ENCODE data around the gene GABPB2. TPM values are rescaled to one million over a fixed set of nuclear protein-coding genes. Genes with fewer than 3 reads are reported as not detected.
A peak's percentile ranks its signal among the peaks of the same experiment; 100 is the strongest.

Gene GABPB2
- total and polyA plus RNA-seq, 8 donors = 3.9 to 52.2 (median 6.6) TPM

DNA sequence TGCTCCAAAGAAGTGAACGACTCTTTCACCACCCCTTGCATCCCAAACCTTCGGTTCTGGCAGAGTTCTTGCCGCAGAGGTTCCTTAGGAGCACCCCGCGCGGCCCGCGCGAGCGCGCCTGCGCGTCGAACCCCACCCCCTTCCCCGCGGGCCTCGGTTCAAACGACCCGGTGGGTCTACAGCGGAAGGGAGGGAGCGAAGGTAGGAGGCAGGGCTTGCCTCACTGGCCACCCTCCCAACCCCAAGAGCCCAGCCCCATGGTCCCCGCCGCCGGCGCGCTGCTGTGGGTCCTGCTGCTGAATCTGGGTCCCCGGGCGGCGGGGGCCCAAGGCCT is 23.0 kb upstream of the GABPB2 start, which contains the start of gene C1orf56:
C1orf56 (plus strand) TSS at position 161 of the 334 bp plus-strand sequence; CDS start at position 258, 97 bp downstream.
- 0 to 1% (median 1%) methylated on average over 21 to 29 of the region's 29 CpGs for WGBS, 5 donors
- TF ChIP-seq POLR2AphosphoS5 (IDR thresholded peaks at IDR 0.05) (peak; percentile 41 to 72 (median 66)), CTCF (IDR thresholded peaks at IDR 0.05) (no peak)
- no peaks in the 10 kb centered on the region for H3K27me3 ChIP-seq
- H3K4me1 ChIP-seq = peaks cover 6 to 37% (median 27%) of the 10 kb centered on the region in 4 donors
- peaks cover 5 to 21% (median 13%) of the 10 kb centered on the region in 4 donors for H3K36me3 ChIP-seq
- DNase-seq = peak; percentile 72 to 92
- H3K27ac ChIP-seq = peak within 1 kb of the TSS; percentile 55 to 92 (median 92)
- H3K9me3 ChIP-seq = no peaks in the 10 kb centered on the region
- peak within 1 kb of the TSS; percentile 69 to 91 (median 80) for H3K4me3 ChIP-seq
- intact Hi-C loops (cut with DNase I; ENCODE audit: low total_unique reads) = no loop called here

GRCh38 chr1:151047925-151048644 is 22.5 kb upstream of the GABPB2 start:
- Histone ChIP-seq H3K4me3 (peak overlapping the region; percentile 69 to 91 (median 80)), H3K36me3 (peaks cover 10 to 26% (median 18%) of the 10 kb centered on the region in 4 donors), H3K27me3 (no peaks in the 10 kb centered on the region), H3K9me3 (no peaks in the 10 kb centered on the region), H3K4me1 (peaks cover 6 to 37% (median 27%) of the 10 kb centered on the region in 4 donors), H3K27ac (peak overlapping the region; percentile 55 to 92 (median 92))
- TF ChIP-seq POLR2AphosphoS5 (IDR thresholded peaks at IDR 0.05) (peak in 2 of 3 donors; percentile 35 to 64), EP300 (IDR thresholded peaks at IDR 0.05) (no peak), POLR2A (IDR thresholded peaks at IDR 0.05) (no peak), CTCF (IDR thresholded peaks at IDR 0.05) (peak in 2 of 7 experiments; percentile 38 to 51)
- WGBS, 5 donors = 0% methylated on average over 13 to 48 of the region's 48 CpGs
- DNase-seq = peak; percentile 77 to 91
- intact Hi-C loops (cut with DNase I; ENCODE audit: low total_unique reads) = no loop called here

DNA sequence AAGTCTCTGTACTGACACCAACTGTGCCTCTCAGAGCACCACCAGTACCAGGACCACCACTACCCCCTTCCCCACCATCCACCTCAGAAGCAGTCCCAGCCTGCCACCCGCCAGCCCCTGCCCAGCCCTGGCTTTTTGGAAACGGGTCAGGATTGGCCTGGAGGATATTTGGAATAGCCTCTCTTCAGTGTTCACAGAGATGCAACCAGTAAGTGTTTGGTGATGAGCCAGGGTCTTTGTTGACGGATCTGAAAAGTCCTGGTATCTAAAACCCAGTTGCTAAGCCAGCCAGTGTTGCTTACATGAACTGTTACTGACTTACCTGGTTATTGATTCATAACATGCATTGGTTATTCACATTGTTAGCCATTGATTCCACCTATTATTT is 21.9 kb upstream of the GABPB2 start:
- peaks cover 6 to 37% (median 27%) of the 10 kb centered on the region in 4 donors for H3K4me1 ChIP-seq
- H3K27ac ChIP-seq = peak overlapping the region; percentile 55 to 92 (median 92)
- no peaks in the 10 kb centered on the region for H3K27me3 ChIP-seq
- DNase-seq = no peak
- intact Hi-C loops (cut with DNase I; ENCODE audit: low total_unique reads) = no loop called here
- no peaks in the 10 kb centered on the region for H3K9me3 ChIP-seq
- TF ChIP-seq POLR2A (IDR thresholded peaks at IDR 0.05) = no peak
- TF ChIP-seq CTCF (IDR thresholded peaks at IDR 0.05) = peak in 2 of 7 experiments; percentile 34 to 38
- WGBS, 5 donors = 17 to 36% (median 20%) methylated on average over 1 to 3 of the region's 3 CpGs
- H3K36me3 ChIP-seq = peaks cover 16 to 32% (median 23%) of the 10 kb centered on the region in 4 donors
- H3K4me3 ChIP-seq = peak overlapping the region; percentile 69 to 91 (median 80)

DNA sequence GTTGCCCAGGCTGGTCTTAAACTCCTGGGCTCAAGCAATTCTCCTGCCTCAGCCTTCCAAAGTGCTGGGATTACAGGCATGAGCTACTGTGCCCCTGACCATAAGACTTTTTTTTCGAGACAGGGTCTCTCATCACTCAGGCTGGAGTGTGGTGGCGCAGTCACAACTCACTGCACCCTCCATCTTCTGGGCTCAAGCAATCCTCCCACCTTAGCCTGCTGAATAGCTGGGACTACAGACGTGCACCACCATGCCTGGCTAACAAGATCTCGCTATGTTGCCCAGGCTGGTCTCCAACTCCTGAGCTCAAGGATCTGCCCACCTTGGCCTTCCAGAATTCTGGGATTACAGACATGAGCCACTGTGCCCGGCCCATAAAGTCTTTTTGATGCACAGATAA is 21.1 kb upstream of the GABPB2 start:
- Histone ChIP-seq H3K27me3 (no peaks in the 10 kb centered on the region), H3K4me3 (no peak overlapping the region), H3K4me1 (peaks cover 6 to 37% (median 27%) of the 10 kb centered on the region in 4 donors), H3K36me3 (peaks cover 24 to 40% (median 32%) of the 10 kb centered on the region in 4 donors), H3K9me3 (no peaks in the 10 kb centered on the region), H3K27ac (peak overlapping the region in 1 of 5 donors; percentile 92)
- TF ChIP-seq POLR2A (IDR thresholded peaks at IDR 0.05) (no peak), CTCF (IDR thresholded peaks at IDR 0.05) (no peak), POLR2AphosphoS5 (IDR thresholded peaks at IDR 0.05) (no peak), EP300 (IDR thresholded peaks at IDR 0.05) (no peak)
- intact Hi-C loops (cut with DNase I; ENCODE audit: low total_unique reads) = no loop called here
- no peak for DNase-seq
- 85 to 91% (median 89%) methylated on average over 5 of the region's 5 CpGs for WGBS, 5 donors

Data from stomach (tissue), 9 donors.